ENCODE data around the gene ETV6.

The ETV6 gene

DNA sequence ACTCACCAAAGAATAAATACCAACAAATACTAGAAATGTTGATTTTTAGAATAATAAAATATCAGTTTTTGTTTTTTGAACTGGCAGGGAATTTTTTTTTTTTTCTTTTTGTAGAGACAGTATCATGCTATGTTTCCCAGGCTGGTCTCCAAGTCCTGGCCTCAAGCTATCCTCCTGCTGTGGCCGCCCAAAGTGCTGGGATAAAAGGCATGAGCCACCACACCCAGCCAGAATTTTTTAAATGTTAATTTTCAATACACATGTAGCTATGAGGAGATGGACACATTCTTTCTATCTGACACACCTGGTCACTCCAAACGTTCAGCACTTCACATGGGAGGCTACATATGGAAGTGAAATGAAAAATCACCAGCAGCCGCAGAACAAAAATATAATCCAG lies 126.8 kb downstream of the ETV6 start:
- no peak for DNase-seq (ENCODE audit: low read depth)

DNA sequence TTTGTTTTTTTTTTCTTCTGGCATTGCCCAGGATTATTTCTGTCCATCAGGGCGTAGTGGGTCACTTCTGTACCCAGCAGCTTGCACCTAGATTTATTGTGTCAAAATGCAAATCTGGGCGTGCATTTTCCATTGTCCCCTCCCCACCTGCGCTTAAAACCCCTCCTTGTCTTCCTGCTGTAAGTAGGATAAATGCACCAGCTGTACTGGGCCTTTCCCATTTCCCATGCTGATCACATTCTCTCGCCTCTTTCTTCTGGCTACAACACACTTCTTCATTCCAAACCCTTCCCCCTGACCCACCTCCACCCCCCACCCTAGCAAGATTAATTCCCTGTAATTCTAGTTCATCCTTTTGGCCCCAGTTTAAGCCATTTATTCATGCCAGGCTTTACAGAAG lies 128.0 kb downstream of the ETV6 start:
- DNase-seq (ENCODE audit: low read depth), result no peak

DNA sequence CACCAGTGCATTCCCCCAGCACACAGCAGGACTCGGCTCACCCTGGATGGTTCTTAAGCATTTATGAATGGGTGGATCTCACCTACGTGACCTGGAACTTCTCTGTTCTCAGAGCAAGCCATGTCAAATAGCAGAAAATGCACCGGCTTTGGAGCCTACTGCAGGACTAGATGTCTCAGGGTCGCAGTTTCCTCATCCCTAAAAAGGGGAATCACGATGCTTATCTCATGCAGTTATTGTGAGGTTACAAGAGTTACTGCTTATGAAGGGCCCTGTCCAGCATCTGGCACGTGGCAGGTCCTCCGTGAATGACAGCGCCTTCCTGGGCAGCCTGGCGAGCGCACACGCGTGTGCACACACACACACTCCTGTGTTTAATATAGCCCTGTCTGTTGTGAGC lies 128.5 kb downstream of the ETV6 start:
- no peak for DNase-seq (ENCODE audit: low read depth)

DNA sequence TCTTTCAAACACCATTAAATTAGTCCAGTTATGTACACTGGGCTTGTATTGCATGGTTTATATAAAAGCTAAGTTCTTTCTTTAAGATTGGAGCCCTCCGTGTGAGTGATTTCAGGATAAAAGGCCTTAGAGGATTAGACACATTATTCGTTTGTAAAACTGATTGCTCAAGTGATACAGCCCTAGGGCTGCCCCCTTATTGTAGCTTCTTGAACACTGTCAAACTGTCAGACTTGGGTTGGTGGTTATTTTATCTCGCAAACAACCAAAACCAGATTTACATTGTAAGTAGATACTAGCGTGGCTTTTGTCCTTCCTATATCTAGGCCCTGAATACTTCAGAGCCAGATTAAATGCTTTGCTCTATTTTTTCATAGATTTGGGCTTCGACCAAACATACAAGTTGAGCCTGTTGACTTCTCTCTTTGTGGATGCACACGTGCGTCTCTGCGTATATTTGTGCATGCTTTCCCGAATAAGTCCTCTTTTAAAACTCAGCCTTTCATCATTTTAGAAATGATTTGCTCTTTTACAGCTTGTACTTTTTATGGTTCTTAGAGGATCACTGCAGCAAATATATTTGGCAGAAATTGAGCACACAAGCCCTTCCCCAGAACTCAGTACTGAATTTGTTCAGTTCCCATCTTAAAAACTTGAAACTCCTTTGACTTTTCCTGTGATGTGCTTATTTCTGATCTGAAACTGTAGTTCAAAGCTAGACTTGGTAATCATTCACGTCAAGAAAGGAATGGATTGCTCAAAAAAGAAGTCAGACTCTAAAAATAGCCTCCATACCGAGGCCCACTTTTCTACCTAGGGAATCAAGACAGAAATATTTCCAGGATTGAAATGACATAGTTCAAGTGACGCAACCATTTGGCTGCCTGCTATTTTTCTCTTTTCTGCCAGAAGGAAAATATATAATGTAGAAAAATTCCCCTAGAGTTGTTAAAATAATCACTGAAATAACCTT lies 129.5 kb downstream of the ETV6 start:
- no peak for DNase-seq (ENCODE audit: low read depth)

DNA sequence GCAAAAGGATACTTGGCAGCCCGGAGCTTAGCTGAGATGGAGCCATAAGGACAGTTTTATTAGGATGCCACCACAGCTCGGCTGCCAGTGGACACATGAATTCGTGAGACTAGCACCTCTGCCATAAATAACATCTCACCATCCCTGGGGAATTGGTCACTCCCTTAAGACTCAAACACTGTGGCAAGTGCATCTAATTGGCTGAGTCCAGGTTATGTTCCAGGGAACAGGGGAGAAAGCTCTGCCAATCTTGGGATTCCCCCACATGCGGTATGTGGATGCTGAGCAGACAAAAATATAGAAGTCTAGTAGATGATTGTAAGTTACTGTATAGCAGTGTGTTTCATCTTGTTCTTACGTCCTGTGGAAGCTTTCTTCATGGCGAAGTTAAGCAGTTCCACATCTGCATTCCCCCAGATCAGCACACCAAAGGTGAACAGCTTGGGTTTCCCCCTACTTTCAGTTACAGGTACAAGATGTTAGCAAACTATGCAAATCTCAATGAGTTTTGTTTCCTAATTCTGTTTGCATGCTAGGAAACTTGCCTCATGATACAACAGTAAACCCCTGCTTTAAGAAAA lies 131.1 kb downstream of the ETV6 start:
- DNase-seq (ENCODE audit: low read depth), result no peak

DNA sequence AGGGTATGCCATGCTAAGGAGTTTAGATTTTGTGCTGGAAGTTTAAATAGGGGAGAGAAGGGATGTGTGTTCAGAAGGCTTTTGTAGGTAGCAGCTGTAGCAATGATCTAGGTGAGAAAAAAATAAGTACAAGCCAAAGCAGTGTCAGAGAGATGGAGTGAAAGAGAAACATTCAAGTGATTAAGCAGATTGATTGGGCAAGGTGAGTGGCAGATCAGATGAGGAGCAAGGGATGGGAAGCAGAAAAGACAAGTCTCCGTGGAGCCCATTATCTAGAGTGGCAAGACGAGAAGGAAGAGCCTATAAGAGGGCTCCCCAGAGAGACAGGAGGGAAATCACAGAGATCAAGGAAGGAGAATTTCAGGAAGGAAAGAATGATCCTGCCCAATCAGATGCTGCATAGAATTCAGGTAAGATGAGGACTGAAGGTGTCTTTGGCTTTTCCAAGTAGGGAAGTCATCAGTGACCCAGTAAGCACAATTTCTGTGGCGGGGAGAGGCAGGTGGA lies 133.5 kb downstream of the ETV6 start:
- DNase-seq (ENCODE audit: low read depth), result no peak

DNA sequence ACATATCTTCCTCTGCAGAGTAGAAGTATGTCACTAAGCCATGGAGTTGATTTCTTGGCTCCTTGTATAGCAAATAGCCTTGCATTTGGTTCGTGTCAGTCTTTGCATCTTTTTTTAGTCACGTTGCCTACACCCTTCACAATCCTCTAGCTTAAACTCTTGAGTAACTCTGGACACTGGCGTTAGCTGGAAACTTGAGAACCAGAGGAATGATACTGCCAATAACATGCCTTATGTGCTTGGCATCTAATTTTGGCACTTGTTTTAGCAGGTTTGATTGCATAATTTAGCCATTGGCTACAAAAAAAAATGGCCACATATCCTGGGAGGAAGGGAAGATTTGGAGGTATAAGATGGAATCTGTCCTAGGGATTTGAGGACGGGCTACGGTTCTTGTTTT lies 136.2 kb downstream of the ETV6 start:
- DNase-seq (ENCODE audit: low read depth), result no peak

DNA sequence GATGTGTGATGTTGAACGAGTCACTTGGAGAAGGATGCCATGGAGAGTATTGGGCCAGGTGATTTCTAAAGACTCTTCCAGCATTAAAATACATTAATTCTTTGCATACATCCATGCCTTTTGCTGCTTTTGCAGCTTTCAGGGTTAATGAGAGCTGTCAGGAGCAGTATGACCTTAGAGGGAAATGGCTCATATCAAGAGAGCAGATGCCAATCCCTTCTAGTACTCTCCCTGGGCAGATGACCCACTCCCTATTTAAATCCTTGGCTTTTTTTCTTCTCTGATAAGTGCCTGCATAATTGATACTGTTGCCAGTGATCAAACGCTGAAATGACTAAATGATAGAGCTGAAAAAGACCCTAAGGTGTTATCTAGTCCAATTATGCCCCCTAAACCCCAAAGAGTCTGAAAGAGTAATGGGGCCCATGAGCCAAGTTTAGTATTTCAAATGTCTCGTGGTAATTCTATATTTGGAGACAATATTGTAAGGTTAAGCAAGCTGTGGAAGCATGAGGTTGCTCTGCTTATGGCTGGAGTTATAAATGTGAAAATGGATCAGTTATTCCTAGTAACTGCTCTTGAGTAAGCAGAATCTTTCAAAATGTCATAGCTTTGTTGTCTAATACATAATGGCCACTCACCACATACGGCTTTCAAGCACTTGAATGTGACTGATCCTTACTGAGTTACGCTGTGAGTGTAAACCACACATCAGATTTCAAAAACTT lies 137.3 kb downstream of the ETV6 start:
- DNase-seq (ENCODE audit: low read depth), result no peak

DNA sequence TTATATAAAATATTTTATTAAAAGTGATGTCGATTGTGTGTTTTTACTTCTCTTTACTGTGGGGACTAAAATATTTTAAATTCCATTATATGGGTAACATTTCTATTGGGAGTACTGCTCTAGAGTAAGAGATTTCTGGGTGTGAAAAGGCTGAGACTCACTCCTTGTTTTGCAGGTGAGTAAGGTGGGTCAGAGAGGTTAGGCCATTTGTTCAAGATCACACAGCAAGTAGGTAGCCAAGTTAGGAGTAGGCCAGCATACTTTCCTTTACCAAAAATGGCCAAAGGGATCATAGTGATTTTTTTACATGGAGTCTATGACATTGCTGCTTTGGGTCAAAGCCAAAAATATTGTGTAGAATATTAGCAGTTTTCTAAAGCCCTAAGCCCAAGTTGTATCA lies 138.0 kb downstream of the ETV6 start:
- DNase-seq (ENCODE audit: low read depth), result no peak

DNA sequence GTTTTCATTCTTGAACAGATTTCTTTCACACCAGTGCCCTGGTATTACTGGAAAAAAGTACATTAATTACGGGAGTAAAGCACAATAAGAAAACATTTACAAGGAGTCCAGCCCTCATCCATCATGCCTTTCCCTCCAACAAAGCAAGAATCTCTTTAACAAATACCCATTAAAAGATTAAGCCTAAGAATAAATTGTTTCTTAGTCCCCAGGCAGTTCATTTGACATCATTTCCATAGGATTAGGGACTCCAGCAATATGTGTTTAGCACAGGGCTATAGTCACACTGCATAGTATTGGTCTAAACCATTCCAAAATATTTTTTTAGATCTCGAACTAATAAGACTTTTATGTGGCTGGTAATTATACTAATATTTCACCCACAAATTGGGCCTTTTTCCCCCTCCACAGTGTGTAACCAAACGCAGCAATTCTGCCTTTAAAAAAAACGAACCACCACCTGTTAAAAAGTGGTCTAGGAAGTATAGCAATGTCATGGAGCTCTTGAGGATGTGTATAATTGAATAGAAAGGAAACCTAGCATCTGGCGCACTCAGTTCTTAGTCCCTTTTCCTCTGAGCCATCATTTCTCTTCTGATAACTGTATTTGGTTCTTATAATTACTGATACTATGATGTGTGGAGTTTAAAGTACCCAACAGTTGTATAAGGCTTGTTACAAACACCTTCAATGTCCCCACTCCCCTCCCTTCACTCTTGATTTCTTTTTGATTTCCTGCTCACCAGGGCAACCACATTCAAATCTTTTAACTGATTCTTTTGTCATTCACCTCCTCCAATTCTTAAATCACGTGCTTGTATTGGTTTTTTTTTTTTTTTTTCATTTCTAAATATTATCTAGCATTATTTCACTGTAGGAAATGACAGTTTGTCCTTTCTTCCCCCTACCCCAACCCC lies 138.7 kb downstream of the ETV6 start:
- no peak for DNase-seq (ENCODE audit: low read depth)

DNA sequence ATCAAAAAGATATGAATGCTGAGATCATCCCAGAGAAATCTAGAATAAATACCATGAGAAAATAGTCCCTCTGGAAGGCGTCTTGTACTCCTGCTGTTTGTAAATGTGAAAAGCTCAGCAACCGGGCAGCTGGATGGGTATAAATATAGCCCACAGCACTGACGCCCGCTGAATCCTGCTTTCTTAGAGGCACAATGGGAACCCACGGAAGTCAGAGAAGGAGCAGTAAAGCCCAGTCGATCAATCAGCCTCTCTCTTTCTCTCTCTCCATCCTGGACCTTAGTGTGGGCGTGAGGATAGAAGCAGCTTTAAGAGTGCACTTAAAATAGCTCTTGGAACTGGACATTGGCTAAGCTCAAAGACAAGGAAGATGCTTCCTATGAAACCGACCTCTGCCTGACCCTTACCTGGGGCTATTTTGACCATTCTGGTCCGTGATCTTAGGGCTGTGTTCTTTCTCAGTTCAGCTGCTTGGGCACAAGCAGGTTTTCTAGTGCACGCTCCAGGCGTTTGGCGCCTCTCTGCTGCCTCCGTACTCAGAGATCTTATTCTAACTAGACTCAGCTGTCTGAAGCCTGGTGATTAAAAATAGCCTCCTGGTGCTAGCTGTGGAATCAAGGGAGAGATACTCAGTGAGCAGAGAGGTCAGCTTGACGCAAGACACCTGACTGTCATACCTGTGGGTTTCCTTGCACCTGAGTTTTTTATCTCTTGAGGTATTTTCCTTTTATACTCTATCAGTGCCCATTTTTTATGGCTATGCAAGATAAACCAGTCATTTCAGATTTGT lies 144.6 kb downstream of the ETV6 start:
- DNase-seq (ENCODE audit: low read depth), result no peak

DNA sequence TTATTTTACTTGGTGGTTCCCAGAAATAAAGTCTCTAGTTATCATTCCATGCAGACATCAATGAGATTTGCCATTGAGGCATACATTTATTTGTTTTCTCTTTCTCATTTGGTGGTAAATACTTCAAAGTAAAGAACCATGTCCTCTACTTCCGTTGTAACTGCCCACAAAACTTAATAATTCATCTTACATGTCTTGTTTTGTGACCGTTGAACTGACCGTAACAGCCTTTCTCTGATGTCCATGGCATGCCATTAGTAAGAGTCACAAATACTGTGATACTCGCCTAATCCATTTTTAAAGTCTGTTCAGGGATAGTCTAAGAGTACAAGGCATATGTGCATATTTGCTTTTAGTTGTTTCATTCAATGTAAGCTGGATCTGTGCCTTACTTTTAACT lies 145.3 kb downstream of the ETV6 start:
- no peak for DNase-seq (ENCODE audit: low read depth)

DNA sequence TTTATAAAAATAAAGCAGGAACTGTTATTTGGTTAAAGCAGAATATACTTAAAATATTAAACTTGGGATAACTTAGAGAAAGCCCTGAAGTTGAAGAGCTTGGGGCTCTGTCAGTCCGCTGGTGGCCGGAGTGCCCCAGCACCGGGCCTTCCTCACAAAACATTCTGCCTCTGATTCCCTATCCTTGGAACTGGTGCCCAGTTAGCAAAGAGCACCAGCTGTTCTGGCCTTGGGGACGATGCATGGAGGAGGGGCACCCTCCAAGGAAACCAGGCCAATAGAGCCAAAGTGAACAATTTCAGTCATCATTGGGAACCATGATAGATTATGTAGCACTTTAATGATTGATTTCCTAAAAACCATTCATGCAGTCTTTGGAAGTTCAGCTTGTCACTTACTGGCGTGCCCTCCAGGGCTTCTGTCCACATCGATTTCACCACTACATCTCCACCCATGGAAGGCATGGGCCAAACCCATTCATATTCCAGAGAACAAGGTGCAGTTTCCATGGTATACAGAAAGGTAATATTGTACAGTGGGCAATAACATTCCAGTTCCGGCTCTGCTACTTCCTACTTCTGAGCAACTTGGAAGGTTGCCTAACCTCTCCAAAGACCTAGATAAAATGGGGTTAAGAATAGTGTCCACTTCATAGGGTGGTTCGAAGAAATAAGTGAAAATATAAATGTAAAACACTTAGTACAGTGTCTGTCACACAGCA lies 145.9 kb downstream of the ETV6 start:
- DNase-seq (ENCODE audit: low read depth), result no peak

DNA sequence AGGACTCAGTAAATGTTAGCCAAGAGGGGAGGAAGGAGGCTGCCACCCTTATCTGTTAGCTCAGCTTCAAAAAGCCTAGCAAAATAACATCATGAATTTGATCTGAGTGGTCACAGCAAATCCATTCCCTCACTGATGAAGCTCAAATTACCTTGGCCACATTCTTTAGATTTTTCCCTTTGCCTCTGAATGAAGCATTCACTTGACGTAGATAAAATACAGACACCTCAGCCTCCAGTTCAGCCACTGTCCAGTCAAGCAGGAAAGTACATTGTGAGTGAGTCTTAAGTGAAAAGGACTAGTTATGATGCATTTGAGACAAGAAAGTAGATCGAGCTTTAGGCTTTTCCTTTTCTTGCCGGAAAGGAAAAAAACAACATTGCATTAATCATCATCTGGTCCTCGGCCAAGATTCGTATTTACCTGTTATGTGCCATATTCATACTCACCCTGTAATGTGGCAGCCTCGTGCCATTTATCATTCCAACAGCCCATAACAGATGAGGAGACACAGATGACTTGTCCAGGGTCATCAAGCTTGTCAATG lies 146.5 kb downstream of the ETV6 start:
- DNase-seq (ENCODE audit: low read depth), result no peak

DNA sequence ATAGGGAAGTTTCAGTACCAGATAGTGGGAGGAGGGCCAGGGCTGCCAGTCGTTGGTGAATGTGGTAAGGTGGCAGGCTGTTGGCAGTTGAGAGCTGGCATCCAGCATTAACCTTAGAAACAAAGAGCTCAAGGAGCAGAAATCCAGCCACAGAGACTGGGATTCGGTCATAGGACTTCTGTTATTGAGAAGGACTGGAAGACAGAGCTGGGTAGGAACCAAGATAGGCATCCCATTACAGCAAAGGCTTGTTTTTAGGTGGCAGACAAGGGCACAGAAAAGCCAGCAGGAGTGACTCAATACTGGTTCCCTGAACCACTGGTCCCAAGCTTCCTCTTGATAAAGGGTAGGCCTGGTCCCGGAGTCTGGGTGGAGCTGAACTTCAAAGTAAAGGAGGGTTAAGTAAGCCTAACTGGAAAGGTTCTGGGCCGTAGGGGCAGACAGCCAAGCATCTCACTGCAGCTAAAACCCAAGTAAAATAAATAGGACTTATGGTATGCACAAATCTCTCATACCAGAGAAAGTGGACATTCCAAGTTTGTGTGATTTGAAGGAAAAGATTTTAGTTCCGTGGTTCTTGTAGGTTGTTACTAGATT lies 147.9 kb downstream of the ETV6 start:
- DNase-seq (ENCODE audit: low read depth), result no peak

DNA sequence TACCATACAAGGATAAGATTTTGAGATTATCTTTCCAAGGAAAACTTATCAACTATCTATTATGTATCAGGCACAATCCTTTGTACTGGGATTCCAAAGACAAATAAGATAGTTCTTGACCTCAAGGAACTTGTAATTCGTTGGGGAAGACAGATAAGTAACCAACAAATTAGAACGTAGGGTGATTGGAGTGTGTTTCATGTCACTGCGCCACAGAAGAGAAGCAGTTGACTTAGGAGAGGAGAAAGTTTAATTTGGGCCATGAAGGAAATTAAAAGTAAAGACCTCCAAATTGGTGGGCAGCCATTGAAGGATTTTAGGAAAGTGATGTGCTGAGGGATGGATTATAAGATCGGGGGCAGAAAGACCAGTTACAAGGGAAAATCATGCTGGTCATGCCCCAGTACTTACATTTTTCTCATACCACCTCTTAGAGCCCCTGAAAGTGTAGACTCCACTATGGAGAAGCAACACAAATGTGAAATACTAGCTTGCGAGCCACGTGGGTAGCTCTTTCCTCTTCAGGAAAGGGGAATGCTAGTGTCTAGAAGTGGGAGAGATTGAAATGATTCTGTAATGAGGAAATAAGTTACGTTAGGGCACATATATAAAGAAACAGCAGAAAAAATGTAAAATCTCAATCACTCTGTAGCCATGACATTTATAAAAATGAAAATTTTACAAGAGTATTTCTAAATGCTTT lies 148.7 kb downstream of the ETV6 start:
- DNase-seq (ENCODE audit: low read depth), result no peak

DNA sequence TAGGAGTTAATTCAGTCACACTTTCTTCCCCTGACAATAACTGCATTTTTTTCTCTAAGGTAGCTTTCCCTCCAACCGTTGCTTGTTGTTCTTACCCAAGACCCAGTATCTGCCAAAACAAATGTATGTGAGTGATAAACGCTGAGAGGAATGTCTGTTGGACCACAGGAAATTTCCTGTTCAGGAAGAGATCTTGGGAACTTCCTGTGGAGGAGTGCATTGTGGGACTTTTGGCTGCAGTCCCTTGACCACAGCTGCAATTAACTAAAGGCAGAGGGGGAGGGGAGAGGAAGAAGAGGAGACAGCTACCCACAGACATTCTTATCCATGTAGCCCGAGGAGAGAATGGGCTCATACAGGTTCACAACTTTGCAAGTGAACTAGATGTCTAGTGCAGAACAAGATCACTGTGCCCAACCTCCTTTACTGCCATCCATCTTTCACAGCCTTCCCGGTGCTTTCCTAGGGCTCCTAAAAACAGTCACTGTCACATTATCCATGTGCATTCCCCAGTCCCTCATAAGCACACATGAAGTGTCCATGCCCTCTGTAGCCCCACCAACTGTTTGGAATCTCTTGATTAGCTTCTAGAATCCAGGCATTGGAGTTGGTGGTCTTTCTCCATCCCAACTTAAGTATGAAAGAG lies 149.5 kb downstream of the ETV6 start:
- DNase-seq (ENCODE audit: low read depth), result no peak

DNA sequence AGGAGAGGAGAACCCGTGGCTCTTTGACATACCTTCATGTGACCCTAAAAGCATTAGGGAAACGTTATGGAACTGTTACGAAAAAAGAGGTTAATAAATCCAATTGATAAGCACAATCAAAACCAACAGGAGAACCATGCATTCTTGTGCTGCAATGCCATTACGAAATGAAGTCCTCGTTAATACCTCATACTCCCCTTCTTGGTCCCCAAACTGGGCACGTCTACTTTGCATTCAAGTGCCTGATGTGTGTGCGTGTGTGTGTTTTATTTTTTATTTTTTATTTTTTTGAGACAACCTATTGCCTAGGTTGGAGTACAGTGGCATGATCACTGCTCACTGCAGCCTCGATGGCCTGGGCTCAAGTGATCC lies 150.0 kb downstream of the ETV6 start:
- DNase-seq (ENCODE audit: low read depth), result no peak

All from stimulated activated CD8-positive, alpha-beta memory T cell treated with anti-CD3 and anti-CD28 coated beads, Interleukin-7, amount 100 ng/mL, for 24 hours (primary cell).